DND-41 (cell line): ENCODE results near the gene PRKAR1B.

Experiments used
- ATAC-seq: fragments of 200-7000 bp; cut with Tn5 transposase; 3 replicates; pipeline ENCODE4 v1.9.1; 2021; ENCODE audit warnings: low read depth; ENCODE audit not compliant: insufficient read depth
- DNase-seq: peaks from one replicate; pipeline ENCODE4 v3.0.0-alpha.2; 2020
- H2AFZ ChIP-seq: 2 replicates; pipeline ENCODE4 v1.6.0; 2012; ENCODE audit warnings: low read depth, low read length
- H3K27ac ChIP-seq: 2 replicates; pipeline ENCODE4 v1.5.1; 2012; ENCODE audit warnings: low read length, inconsistent platforms
- H3K27me3 ChIP-seq: fragments of 200-600 bp; sonication (generic); 2 replicates; pipeline ENCODE4 v1.6.0; 2012; ENCODE audit warnings: low read length, mild to moderate bottlenecking, inconsistent platforms; ENCODE audit not compliant: insufficient read depth, poor library complexity
- H3K36me3 ChIP-seq: 2 replicates; pipeline ENCODE4 v1.5.1; 2012; ENCODE audit warnings: low read length, inconsistent platforms; ENCODE audit not compliant: insufficient read depth
- H3K4me1 ChIP-seq: 2 replicates; pipeline ENCODE4 v1.5.1; 2012; ENCODE audit warnings: mild to moderate bottlenecking, low read length; ENCODE audit not compliant: insufficient read depth
- H3K4me2 ChIP-seq: 2 replicates; pipeline ENCODE4 v1.6.0; 2012; ENCODE audit warnings: mild to moderate bottlenecking, moderate library complexity, low read length, inconsistent platforms; ENCODE audit not compliant: insufficient read depth
- H3K4me3 ChIP-seq, 2 experiments: fragments of 200-600 bp in 1 of 2; shearing (Covaris generic) in 1 of 2; 2 replicates each; pipeline ENCODE4 v1.5.1; 2012 to 2016; ENCODE audit warnings: inconsistent platforms in 2 of 2, low read length in 2 of 2, mild to moderate bottlenecking in 2 of 2, low read depth in 1 of 2, moderate library complexity in 1 of 2
- H3K79me2 ChIP-seq: 2 replicates; pipeline ENCODE4 v1.6.0; 2012; ENCODE audit warnings: low read length, inconsistent platforms; ENCODE audit not compliant: insufficient read depth
- H3K9ac ChIP-seq: 2 replicates; pipeline ENCODE4 v1.6.0; 2012; ENCODE audit warnings: low read depth, mild to moderate bottlenecking, inconsistent platforms, low read length, moderate library complexity
- H3K9me3 ChIP-seq: 2 replicates; pipeline ENCODE4 v1.5.1; 2012; ENCODE audit warnings: low read length, moderate library complexity, mild to moderate bottlenecking, inconsistent platforms; ENCODE audit not compliant: insufficient read depth, severe bottlenecking
- H4K20me1 ChIP-seq: 2 replicates; pipeline ENCODE4 v1.6.0; 2012; ENCODE audit warnings: low read length; ENCODE audit not compliant: insufficient read depth
- EZH2 ChIP-seq: IDR thresholded peaks from 3 replicates; pipeline ENCODE4 v1.6.1; 2012; ENCODE audit warnings: borderline replicate concordance, low read depth, mild to moderate bottlenecking, moderate library complexity, low read length, inconsistent platforms; ENCODE audit not compliant: severe bottlenecking
- TF ChIP-seq, protein P1 (sequence below): IDR thresholded peaks from 2 replicates; pipeline ENCODE4 v1.5.1; 2012; ENCODE audit warnings: borderline replicate concordance, low read length, moderate library complexity, mild to moderate bottlenecking; ENCODE audit not compliant: poor library complexity, severe bottlenecking; ENCODE audit errors: extremely low read depth

PRKAR1B gene

GRCh38 chr7:696812-697551, 30.1 kb downstream of the PRKAR1B start:
- H4K20me1 ChIP-seq: no peaks in the 10 kb centered on the region
- no peak overlapping the region for H3K4me2 ChIP-seq
- H3K9me3 ChIP-seq: no peaks in the 10 kb centered on the region
- TF ChIP-seq, protein P1, sequence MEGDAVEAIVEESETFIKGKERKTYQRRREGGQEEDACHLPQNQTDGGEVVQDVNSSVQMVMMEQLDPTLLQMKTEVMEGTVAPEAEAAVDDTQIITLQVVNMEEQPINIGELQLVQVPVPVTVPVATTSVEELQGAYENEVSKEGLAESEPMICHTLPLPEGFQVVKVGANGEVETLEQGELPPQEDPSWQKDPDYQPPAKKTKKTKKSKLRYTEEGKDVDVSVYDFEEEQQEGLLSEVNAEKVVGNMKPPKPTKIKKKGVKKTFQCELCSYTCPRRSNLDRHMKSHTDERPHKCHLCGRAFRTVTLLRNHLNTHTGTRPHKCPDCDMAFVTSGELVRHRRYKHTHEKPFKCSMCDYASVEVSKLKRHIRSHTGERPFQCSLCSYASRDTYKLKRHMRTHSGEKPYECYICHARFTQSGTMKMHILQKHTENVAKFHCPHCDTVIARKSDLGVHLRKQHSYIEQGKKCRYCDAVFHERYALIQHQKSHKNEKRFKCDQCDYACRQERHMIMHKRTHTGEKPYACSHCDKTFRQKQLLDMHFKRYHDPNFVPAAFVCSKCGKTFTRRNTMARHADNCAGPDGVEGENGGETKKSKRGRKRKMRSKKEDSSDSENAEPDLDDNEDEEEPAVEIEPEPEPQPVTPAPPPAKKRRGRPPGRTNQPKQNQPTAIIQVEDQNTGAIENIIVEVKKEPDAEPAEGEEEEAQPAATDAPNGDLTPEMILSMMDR: no peak
- TF ChIP-seq EZH2: no peak
- H3K36me3 ChIP-seq: peaks cover 18% of the 10 kb centered on the region
- H3K9ac ChIP-seq: no peak overlapping the region
- no peak overlapping the region for H2AFZ ChIP-seq
- peak overlapping the region; percentile 55; the same call in 1 of the 2 replicates for H3K27ac ChIP-seq
- DNase-seq (no peak), ATAC-seq (no peak)
- H3K79me2 ChIP-seq: 0 out of 2 replicates have a peak, but pooled peaks cover 2% of the 10 kb centered on the region
- no peaks in the 10 kb centered on the region for H3K4me1 ChIP-seq
- no peaks in the 10 kb centered on the region for H3K27me3 ChIP-seq
- H3K4me3 ChIP-seq: no peak overlapping the region

- Histone ChIP-seq H3K4me2 (no peak overlapping the region), H3K9me3 (peaks cover 4% of the 10 kb centered on the region), H3K4me1 (no peaks in the 10 kb centered on the region), H3K9ac (no peak overlapping the region), H3K36me3 (peaks cover 19% of the 10 kb centered on the region), H4K20me1 (no peaks in the 10 kb centered on the region), H3K27me3 (no peaks in the 10 kb centered on the region), H3K27ac (peak overlapping the region; percentile 55; the same call in 1 of the 2 replicates), H3K79me2 (0 out of 2 replicates have a peak, but pooled peaks cover 2% of the 10 kb centered on the region), H2AFZ (no peak overlapping the region), H3K4me3 (no peak overlapping the region)
- ATAC-seq (no peak), DNase-seq (no peak)
- TF ChIP-seq EZH2: no peak
- TF ChIP-seq, protein P1: no peak
Measured at GRCh38 chr7:696426-696811, 30.7 kb downstream of the PRKAR1B start.

- no peaks in the 10 kb centered on the region for H3K27me3 ChIP-seq
- H4K20me1 ChIP-seq: no peaks in the 10 kb centered on the region
- H3K4me2 ChIP-seq: no peak overlapping the region
- H2AFZ ChIP-seq: no peak overlapping the region
- no peaks in the 10 kb centered on the region for H3K4me1 ChIP-seq
- ATAC-seq (no peak), DNase-seq (no peak)
- TF ChIP-seq, protein P1: no peak
- no peak for TF ChIP-seq EZH2
- H3K79me2 ChIP-seq: 0 out of 2 replicates have a peak, but pooled peaks cover under 1% of the 10 kb centered on the region
- H3K36me3 ChIP-seq: peaks cover 14% of the 10 kb centered on the region
- H3K4me3 ChIP-seq: no peak overlapping the region
- no peak overlapping the region for H3K9ac ChIP-seq
- H3K9me3 ChIP-seq: peaks cover 25% of the 10 kb centered on the region
- no peak overlapping the region for H3K27ac ChIP-seq
Measured at GRCh38 chr7:693280-693679, 33.8 kb downstream of the PRKAR1B start.
